Measurements from ENCODE around the gene HSD17B13. TPM values are rescaled to one million over a fixed set of nuclear protein-coding genes. Genes with fewer than 3 reads are reported as not detected.

The HSD17B13 gene
- total RNA-seq, 1 experiment from 2014 or later, result not detected

DNA sequence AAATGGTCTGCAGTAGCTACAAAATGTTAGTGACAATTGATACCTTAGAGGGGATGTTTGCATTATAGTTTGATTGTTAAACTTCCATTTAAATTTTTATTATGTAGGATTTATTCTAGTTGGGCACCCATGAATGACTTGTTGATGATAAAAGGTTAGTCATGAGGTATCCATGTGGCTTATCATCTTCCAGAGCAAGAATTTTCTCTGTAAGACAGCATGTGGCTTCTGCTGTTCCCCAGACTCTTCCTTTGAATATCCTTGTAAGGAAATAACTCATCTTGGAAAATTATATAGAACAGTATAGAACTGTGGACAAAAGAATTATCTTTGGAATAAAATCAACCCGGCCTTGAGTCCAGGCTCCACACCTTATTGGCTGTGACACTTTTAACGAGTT, 62.2 kb downstream of the HSD17B13 start:
- Mint-ChIP-seq H3K36me3 (peaks cover 9% of the 10 kb centered on the region), H3K4me1 (no peaks in the 10 kb centered on the region), H3K9me3 (peaks cover 13% of the 10 kb centered on the region), H3K27ac (no peak overlapping the region), H3K4me3 (no peak overlapping the region), H3K27me3 (ENCODE audit: low read depth) (no peaks in the 10 kb centered on the region; the same call in 1 of the 2 replicates)
- ATAC-seq, result no peak
- TF ChIP-seq ZBTB21 (CRISPR knock-in tag; IDR thresholded peaks at IDR 0.05; ENCODE audit: borderline replicate concordance) (no peak), TEAD1 (CRISPR knock-in tag; IDR thresholded peaks at IDR 0.05) (no peak), TP53 (CRISPR knock-in tag; IDR thresholded peaks at IDR 0.05) (no peak), PRRX2 (CRISPR knock-in tag; IDR thresholded peaks at IDR 0.05) (no peak), NFE2L1 (CRISPR knock-in tag; IDR thresholded peaks at IDR 0.05) (no peak), CDX4 (CRISPR knock-in tag; IDR thresholded peaks at IDR 0.05; ENCODE audit: borderline replicate concordance) (no peak), ZNF423 (CRISPR knock-in tag; IDR thresholded peaks at IDR 0.05) (no peak), TCF7 (CRISPR knock-in tag; IDR thresholded peaks at IDR 0.05; ENCODE audit: low read depth) (no peak), GABPB1 (CRISPR knock-in tag; IDR thresholded peaks at IDR 0.05) (no peak), JAZF1 (CRISPR knock-in tag; IDR thresholded peaks at IDR 0.05) (no peak), FOXJ3 (CRISPR knock-in tag; IDR thresholded peaks at IDR 0.05; ENCODE audit: borderline replicate concordance) (no peak)
- TF ChIP-seq, protein P1, sequence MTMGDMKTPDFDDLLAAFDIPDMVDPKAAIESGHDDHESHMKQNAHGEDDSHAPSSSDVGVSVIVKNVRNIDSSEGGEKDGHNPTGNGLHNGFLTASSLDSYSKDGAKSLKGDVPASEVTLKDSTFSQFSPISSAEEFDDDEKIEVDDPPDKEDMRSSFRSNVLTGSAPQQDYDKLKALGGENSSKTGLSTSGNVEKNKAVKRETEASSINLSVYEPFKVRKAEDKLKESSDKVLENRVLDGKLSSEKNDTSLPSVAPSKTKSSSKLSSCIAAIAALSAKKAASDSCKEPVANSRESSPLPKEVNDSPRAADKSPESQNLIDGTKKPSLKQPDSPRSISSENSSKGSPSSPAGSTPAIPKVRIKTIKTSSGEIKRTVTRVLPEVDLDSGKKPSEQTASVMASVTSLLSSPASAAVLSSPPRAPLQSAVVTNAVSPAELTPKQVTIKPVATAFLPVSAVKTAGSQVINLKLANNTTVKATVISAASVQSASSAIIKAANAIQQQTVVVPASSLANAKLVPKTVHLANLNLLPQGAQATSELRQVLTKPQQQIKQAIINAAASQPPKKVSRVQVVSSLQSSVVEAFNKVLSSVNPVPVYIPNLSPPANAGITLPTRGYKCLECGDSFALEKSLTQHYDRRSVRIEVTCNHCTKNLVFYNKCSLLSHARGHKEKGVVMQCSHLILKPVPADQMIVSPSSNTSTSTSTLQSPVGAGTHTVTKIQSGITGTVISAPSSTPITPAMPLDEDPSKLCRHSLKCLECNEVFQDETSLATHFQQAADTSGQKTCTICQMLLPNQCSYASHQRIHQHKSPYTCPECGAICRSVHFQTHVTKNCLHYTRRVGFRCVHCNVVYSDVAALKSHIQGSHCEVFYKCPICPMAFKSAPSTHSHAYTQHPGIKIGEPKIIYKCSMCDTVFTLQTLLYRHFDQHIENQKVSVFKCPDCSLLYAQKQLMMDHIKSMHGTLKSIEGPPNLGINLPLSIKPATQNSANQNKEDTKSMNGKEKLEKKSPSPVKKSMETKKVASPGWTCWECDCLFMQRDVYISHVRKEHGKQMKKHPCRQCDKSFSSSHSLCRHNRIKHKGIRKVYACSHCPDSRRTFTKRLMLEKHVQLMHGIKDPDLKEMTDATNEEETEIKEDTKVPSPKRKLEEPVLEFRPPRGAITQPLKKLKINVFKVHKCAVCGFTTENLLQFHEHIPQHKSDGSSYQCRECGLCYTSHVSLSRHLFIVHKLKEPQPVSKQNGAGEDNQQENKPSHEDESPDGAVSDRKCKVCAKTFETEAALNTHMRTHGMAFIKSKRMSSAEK (CRISPR knock-in tag; IDR thresholded peaks at IDR 0.05; ENCODE audit: borderline replicate concordance), result no peak
- ChIA-PET CTCF (interaction anchor here (0.6 kb wide), 1 partner anchor 562 kb away, joined by 3 read pairs; no protein-coding TSS in a partner anchor), POLR2A (no interaction called here)
- no peak for DNase-seq (ENCODE audit: low spot score)

GRCh38 chr4:87258677-87259076, 64.0 kb downstream of the HSD17B13 start:
- no peaks in the 10 kb centered on the region for H3K4me1 Mint-ChIP-seq
- H3K27me3 Mint-ChIP-seq (ENCODE audit: low read depth), result no peaks in the 10 kb centered on the region; the same call in 1 of the 2 replicates
- H3K27ac Mint-ChIP-seq, result no peak overlapping the region
- H3K9me3 Mint-ChIP-seq, result peaks cover 16% of the 10 kb centered on the region
- peaks cover 10% of the 10 kb centered on the region for H3K36me3 Mint-ChIP-seq
- ChIA-PET CTCF (no interaction called here), POLR2A (no interaction called here)
- no peak for ATAC-seq
- no peak for DNase-seq (ENCODE audit: low spot score)
- no peak overlapping the region for H3K4me3 Mint-ChIP-seq
- TF ChIP-seq, protein P2, sequence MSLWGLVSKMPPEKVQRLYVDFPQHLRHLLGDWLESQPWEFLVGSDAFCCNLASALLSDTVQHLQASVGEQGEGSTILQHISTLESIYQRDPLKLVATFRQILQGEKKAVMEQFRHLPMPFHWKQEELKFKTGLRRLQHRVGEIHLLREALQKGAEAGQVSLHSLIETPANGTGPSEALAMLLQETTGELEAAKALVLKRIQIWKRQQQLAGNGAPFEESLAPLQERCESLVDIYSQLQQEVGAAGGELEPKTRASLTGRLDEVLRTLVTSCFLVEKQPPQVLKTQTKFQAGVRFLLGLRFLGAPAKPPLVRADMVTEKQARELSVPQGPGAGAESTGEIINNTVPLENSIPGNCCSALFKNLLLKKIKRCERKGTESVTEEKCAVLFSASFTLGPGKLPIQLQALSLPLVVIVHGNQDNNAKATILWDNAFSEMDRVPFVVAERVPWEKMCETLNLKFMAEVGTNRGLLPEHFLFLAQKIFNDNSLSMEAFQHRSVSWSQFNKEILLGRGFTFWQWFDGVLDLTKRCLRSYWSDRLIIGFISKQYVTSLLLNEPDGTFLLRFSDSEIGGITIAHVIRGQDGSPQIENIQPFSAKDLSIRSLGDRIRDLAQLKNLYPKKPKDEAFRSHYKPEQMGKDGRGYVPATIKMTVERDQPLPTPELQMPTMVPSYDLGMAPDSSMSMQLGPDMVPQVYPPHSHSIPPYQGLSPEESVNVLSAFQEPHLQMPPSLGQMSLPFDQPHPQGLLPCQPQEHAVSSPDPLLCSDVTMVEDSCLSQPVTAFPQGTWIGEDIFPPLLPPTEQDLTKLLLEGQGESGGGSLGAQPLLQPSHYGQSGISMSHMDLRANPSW (CRISPR knock-in tag; conservative IDR thresholded peaks at IDR 0.05; ENCODE audit: low read depth), result no peak
- no peak for TF ChIP-seq AFF4 (CRISPR knock-in tag; IDR thresholded peaks at IDR 0.05; ENCODE audit: borderline replicate concordance)
- TF ChIP-seq EMX1 (CRISPR knock-in tag; IDR thresholded peaks at IDR 0.05), result no peak
- no peak for TF ChIP-seq ZNF263 (CRISPR knock-in tag; IDR thresholded peaks at IDR 0.05; ENCODE audit: low read depth)
- TF ChIP-seq NFYB (CRISPR knock-in tag; conservative IDR thresholded peaks at IDR 0.05; ENCODE audit: low read depth), result no peak
- TF ChIP-seq, protein P1 (CRISPR knock-in tag; IDR thresholded peaks at IDR 0.05; ENCODE audit: borderline replicate concordance), result no peak
- TF ChIP-seq FOXP4 (CRISPR knock-in tag; IDR thresholded peaks at IDR 0.05), result no peak

All from WTC11 (cell line).